ENCODE data around the gene EIF4E3. TPM values are rescaled to one million over a fixed set of nuclear protein-coding genes. Genes with fewer than 3 reads are reported as not detected.

EIF4E3 gene
- total and polyA plus RNA-seq, 2 donors (not counting 1 experiment from before 2014, with no cell fraction given) = 1.00 to 5.0 TPM

DNA sequence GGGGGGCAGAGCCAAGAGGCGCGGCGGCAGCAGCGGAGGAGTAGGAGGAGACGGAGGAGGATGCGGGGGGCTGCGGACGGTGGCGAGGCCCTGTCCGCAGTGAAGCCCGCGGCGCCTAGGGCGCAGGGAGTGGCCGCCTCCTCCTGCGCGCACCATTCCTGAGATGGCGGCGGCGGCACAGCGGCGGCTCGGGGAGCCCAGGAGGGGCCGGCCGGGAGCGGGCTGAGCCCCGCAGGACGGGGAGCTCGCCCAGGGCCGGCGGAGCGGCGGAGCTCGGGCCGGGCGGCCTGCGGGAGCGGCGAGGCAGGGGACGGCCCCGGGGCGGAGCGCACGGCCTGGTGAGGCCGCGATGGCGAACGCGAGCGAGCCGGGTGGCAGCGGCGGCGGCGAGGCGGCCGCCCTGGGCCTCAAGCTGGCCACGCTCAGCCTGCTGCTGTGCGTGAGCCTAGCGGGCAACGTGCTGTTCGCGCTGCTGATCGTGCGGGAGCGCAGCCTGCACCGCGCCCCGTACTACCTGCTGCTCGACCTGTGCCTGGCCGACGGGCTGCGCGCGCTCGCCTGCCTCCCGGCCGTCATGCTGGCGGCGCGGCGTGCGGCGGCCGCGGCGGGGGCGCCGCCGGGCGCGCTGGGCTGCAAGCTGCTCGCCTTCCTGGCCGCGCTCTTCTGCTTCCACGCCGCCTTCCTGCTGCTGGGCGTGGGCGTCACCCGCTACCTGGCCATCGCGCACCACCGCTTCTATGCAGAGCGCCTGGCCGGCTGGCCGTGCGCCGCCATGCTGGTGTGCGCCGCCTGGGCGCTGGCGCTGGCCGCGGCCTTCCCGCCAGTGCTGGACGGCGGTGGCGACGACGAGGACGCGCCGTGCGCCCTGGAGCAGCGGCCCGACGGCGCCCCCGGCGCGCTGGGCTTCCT is 28.8 kb upstream of the EIF4E3 start, which contains the start of gene GPR27:
TSS of gene GPR27 (plus strand) at position 155 of the 909 bp plus-strand sequence. CDS start at position 350, 195 bp downstream.
- no peaks in the 10 kb centered on the region for H3K9me3 ChIP-seq (ENCODE audit: control extremely low read depth in 1 of 3, control insufficient read depth in 2 of 3, insufficient read depth in 1 of 3, low read length in 2 of 3)
- no peaks in the 10 kb centered on the region for H3K79me2 ChIP-seq (ENCODE audit: control insufficient read depth, insufficient read depth, low read length)
- no peaks in the 10 kb centered on the region for H3K36me3 ChIP-seq (replicated peaks in 1 of 2; ENCODE audit: control extremely low read depth in 1 of 2, control insufficient read depth in 1 of 2, extremely low read depth in 1 of 2, insufficient read depth in 2 of 2, low read length in 1 of 2)
- no peak for ATAC-seq (ENCODE audit: low read depth)
- Mint-ChIP-seq H3K27me3 (peaks cover 56% of the 10 kb centered on the region), H3K9me3 (ENCODE audit: insufficient read depth) (no peaks in the 10 kb centered on the region), H3K4me3 (peak within 1 kb of the TSS; percentile 70), H3K27ac (no peak within 1 kb of the TSS), H3K4me1 (peaks cover 7% of the 10 kb centered on the region)
- ChIA-PET CTCF (interaction anchor here (0.5 kb wide), 1 partner anchor 1070 kb away, joined by 6 read pairs; no protein-coding TSS in a partner anchor), POLR2A (no interaction called here)
- peak within 1 kb of the TSS in 4 of 5 experiments; percentile 9 to 65 (median 22) for H3K4me3 ChIP-seq (ENCODE audit: control extremely low read depth in 1 of 5, extremely low read depth in 1 of 5, insufficient read depth in 1 of 5, low read depth in 2 of 5, low read length in 4 of 5)
- intact Hi-C loops (cut with micrococcal nuclease) = no loop called here
- TF ChIP-seq, protein P1, sequence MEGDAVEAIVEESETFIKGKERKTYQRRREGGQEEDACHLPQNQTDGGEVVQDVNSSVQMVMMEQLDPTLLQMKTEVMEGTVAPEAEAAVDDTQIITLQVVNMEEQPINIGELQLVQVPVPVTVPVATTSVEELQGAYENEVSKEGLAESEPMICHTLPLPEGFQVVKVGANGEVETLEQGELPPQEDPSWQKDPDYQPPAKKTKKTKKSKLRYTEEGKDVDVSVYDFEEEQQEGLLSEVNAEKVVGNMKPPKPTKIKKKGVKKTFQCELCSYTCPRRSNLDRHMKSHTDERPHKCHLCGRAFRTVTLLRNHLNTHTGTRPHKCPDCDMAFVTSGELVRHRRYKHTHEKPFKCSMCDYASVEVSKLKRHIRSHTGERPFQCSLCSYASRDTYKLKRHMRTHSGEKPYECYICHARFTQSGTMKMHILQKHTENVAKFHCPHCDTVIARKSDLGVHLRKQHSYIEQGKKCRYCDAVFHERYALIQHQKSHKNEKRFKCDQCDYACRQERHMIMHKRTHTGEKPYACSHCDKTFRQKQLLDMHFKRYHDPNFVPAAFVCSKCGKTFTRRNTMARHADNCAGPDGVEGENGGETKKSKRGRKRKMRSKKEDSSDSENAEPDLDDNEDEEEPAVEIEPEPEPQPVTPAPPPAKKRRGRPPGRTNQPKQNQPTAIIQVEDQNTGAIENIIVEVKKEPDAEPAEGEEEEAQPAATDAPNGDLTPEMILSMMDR (IDR thresholded peaks at IDR 0.05) = no peak
- no peak for TF ChIP-seq EZH2 (IDR thresholded peaks at IDR 0.05; ENCODE audit: borderline replicate concordance, insufficient read depth, low read depth, low read length, poor library complexity, severe bottlenecking)
- H3K4me2 ChIP-seq (replicated peaks; ENCODE audit: low read depth, low read length, poor library complexity, severe bottlenecking) = peak within 1 kb of the TSS; percentile 66
- H3K27me3 ChIP-seq (replicated peaks in 1 of 4; ENCODE audit: control extremely low read depth in 1 of 4, control insufficient read depth in 3 of 4, insufficient read depth in 4 of 4, low read length in 3 of 4) = peaks cover 0 to 38% (median 28%) of the 10 kb centered on the region in 4 experiments
- H3K27ac ChIP-seq (ENCODE audit: low read length in 2 of 2) = no peak within 1 kb of the TSS
- WGBS (ENCODE audit: insufficient coverage) = 2% methylated on average over 131 of the region's 131 CpGs
- H3K9ac ChIP-seq (ENCODE audit: low read length) = no peak within 1 kb of the TSS
- H2AFZ ChIP-seq (ENCODE audit: insufficient read depth, low read depth, low read length, poor library complexity, severe bottlenecking) = no peak within 1 kb of the TSS
- DNase-seq = peak; percentile 40
- no peaks in the 10 kb centered on the region for H4K20me1 ChIP-seq (ENCODE audit: control insufficient read depth, insufficient read depth, low read length, poor library complexity, severe bottlenecking)
- H3K4me1 ChIP-seq (ENCODE audit: control insufficient read depth in 2 of 2, insufficient read depth in 2 of 2, low read length in 2 of 2) = peaks cover 0 to 13% of the 10 kb centered on the region in 2 donors

All from B cell (primary cell).